Brain microvascular endothelial cell (primary cell): ENCODE measurements around the gene SYT2.
"Not testable (repeated sequence)": the region's sequence is repeated elsewhere in the genome, so short reads cannot be mapped to it uniquely, and the experiment has no call there.

Experiments
- DNase-seq: peaks from one replicate; pipeline ENCODE4 v3.0.0-alpha.2; 2020
- H3K27ac ChIP-seq: fragments of 250-450 bp; sonication (Bioruptor Pico); 2 replicates; pipeline ENCODE4 v1.5.1; 2020; ENCODE audit warnings: mild to moderate bottlenecking, moderate library complexity
- H3K27me3 ChIP-seq: fragments of 250-450 bp; sonication (Bioruptor Pico); replicated peaks from 2 replicates; pipeline ENCODE4 v1.5.1; 2020; ENCODE audit warnings: mild to moderate bottlenecking
- H3K36me3 ChIP-seq: fragments of 250-450 bp; sonication (Bioruptor Pico); replicated peaks from 2 replicates; pipeline ENCODE4 v1.5.1; 2020; ENCODE audit warnings: mild to moderate bottlenecking
- H3K4me3 ChIP-seq: 2 replicates; pipeline ENCODE4 v1.5.1; 2011; ENCODE audit warnings: low read depth, mild to moderate bottlenecking, control low read depth, low read length, moderate library complexity
- CTCF ChIP-seq: IDR thresholded peaks from 2 replicates; pipeline ENCODE4 v1.5.1; 2011; ENCODE audit warnings: low read depth, mild to moderate bottlenecking, moderate library complexity, low read length, control low read depth, inconsistent platforms; ENCODE audit errors: missing control alignments
- in situ Hi-C: cut with HindIII; loops from 2 replicates; pipeline ENCODE4 v1.10.0; 2017; ENCODE audit warnings: low sequenced_read_pairs, low pct_ligation_motif_present

SYT2 gene

GRCh38 chr1:202586018-202586821, 124.0 kb downstream of the SYT2 start:
- no peaks in the 10 kb centered on the region for H3K27me3 ChIP-seq
- no peak for TF ChIP-seq CTCF
- no peaks in the 10 kb centered on the region for H3K36me3 ChIP-seq
- in situ Hi-C loops: no loop called here
- H3K27ac ChIP-seq: peak overlapping the region; percentile 10
- DNase-seq: no peak
- no peak overlapping the region for H3K4me3 ChIP-seq

GRCh38 chr1:202585590-202585933, 124.7 kb downstream of the SYT2 start:
- in situ Hi-C loops: no loop called here
- DNase-seq: no peak
- Histone ChIP-seq H3K36me3 (no peaks in the 10 kb centered on the region), H3K4me3 (no peak overlapping the region), H3K27ac (no peak overlapping the region), H3K27me3 (no peaks in the 10 kb centered on the region)
- no peak for TF ChIP-seq CTCF

- Histone ChIP-seq H3K36me3 (no peaks in the 10 kb centered on the region), H3K27me3 (no peaks in the 10 kb centered on the region), H3K27ac (no peak overlapping the region), H3K4me3 (no peak overlapping the region)
- DNase-seq: no peak
- in situ Hi-C loops: no loop called here
- no peak for TF ChIP-seq CTCF
Observed at GRCh38 chr1:202584707-202585589, 125.3 kb downstream of the SYT2 start.

- DNase-seq, H3K36me3 ChIP-seq, H3K4me3 ChIP-seq, H3K27me3 ChIP-seq, in situ Hi-C loops, H3K27ac ChIP-seq: not testable (repeated sequence)
Observed at GRCh38 chr1:202582350-202582749, 127.9 kb downstream of the SYT2 start.

- Histone ChIP-seq H3K36me3 (no peaks in the 10 kb centered on the region), H3K27me3 (no peaks in the 10 kb centered on the region), H3K4me3 (no peak overlapping the region), H3K27ac (peak overlapping the region; percentile 79)
- no peak for TF ChIP-seq CTCF
- DNase-seq: no peak
- in situ Hi-C loops: no loop called here
Observed at GRCh38 chr1:202580619-202581018, 129.6 kb downstream of the SYT2 start.

- in situ Hi-C loops: no loop called here
- H3K4me3 ChIP-seq: no peak overlapping the region
Observed at GRCh38 chr1:202579806-202580205, 130.4 kb downstream of the SYT2 start.

More at GRCh38 chr1:202579806-202580205, 130.4 kb downstream of the SYT2 start:
- no peaks in the 10 kb centered on the region for H3K27me3 ChIP-seq
- TF ChIP-seq CTCF: no peak
- peak; percentile 90 for DNase-seq
- H3K27ac ChIP-seq: peak overlapping the region; percentile 79
- no peaks in the 10 kb centered on the region for H3K36me3 ChIP-seq
